ENCODE results near the gene NUP93.
"Not testable (repeated sequence)": the region's sequence is repeated elsewhere in the genome, so short reads cannot be mapped to it uniquely, and the experiment has no call there.

- TF ChIP-seq CTCF (IDR thresholded peaks at IDR 0.05); HEYL (CRISPR knock-in tag; IDR thresholded peaks at IDR 0.05); CBX8 (IDR thresholded peaks at IDR 0.05); REST (IDR thresholded peaks at IDR 0.05); MAX (IDR thresholded peaks at IDR 0.05); HOXB13 (CRISPR knock-in tag; IDR thresholded peaks at IDR 0.05; ENCODE audit: low read depth); PHF8 (IDR thresholded peaks at IDR 0.05; ENCODE audit: borderline replicate concordance, low read depth); SREBF2 (IDR thresholded peaks at IDR 0.05); POLR2A (IDR thresholded peaks at IDR 0.05; ENCODE audit: low read length): not testable (repeated sequence)
Observed at GRCh38 chr16:56717532-56717931, 12.4 kb upstream of the NUP93 start.
